Measurements from ENCODE around the gene SLC24A3.

SLC24A3 gene

GRCh38 chr20:19473216-19473921 lies 260.9 kb downstream of the SLC24A3 start:
- no peak for DNase-seq

- DNase-seq, result no peak
Measured at GRCh38 chr20:19473922-19474286, 261.5 kb downstream of the SLC24A3 start.

GRCh38 chr20:19478320-19478895 lies 266.0 kb downstream of the SLC24A3 start:
- DNase-seq, result no peak

- DNase-seq, result no peak
Measured at GRCh38 chr20:19482726-19483125, 270.3 kb downstream of the SLC24A3 start.

GRCh38 chr20:19483309-19483708 lies 270.9 kb downstream of the SLC24A3 start:
- DNase-seq, result no peak

- no peak for DNase-seq
Measured at GRCh38 chr20:19486446-19486845, 274.0 kb downstream of the SLC24A3 start.

GRCh38 chr20:19487420-19487819 lies 275.0 kb downstream of the SLC24A3 start:
- DNase-seq, result no peak

GRCh38 chr20:19491241-19491640 lies 278.8 kb downstream of the SLC24A3 start:
- no peak for DNase-seq

- DNase-seq, result no peak
Measured at GRCh38 chr20:19492116-19492515, 279.7 kb downstream of the SLC24A3 start.

GRCh38 chr20:19492687-19493336 lies 280.4 kb downstream of the SLC24A3 start:
- no peak for DNase-seq

GRCh38 chr20:19493794-19494495 lies 281.5 kb downstream of the SLC24A3 start:
- no peak for DNase-seq

GRCh38 chr20:19495905-19496703 lies 283.7 kb downstream of the SLC24A3 start:
- no peak for DNase-seq

GRCh38 chr20:19497064-19497463 lies 284.6 kb downstream of the SLC24A3 start:
- DNase-seq, result no peak

- no peak for DNase-seq
Measured at GRCh38 chr20:19498756-19499155, 286.3 kb downstream of the SLC24A3 start.

GRCh38 chr20:19501476-19502115 lies 289.2 kb downstream of the SLC24A3 start:
- no peak for DNase-seq

GRCh38 chr20:19502169-19502568 lies 289.7 kb downstream of the SLC24A3 start:
- DNase-seq, result no peak

- no peak for DNase-seq
Measured at GRCh38 chr20:19504251-19504650, 291.8 kb downstream of the SLC24A3 start.

- DNase-seq, result no peak
Measured at GRCh38 chr20:19506021-19506420, 293.6 kb downstream of the SLC24A3 start.

GRCh38 chr20:19508449-19508848 lies 296.0 kb downstream of the SLC24A3 start:
- DNase-seq, result no peak

- no peak for DNase-seq
Measured at GRCh38 chr20:19510611-19511010, 298.2 kb downstream of the SLC24A3 start.

GRCh38 chr20:19511931-19512330 lies 299.5 kb downstream of the SLC24A3 start:
- no peak for DNase-seq
